Hematopoietic multipotent progenitor cell treated with erythropoietin and hydrocortisone succinate and interleukin-3 and kit ligand, for 17 days (in vitro differentiated cells): ENCODE results near the gene SLX9.
"Not testable (repeated sequence)": the region's sequence is repeated elsewhere in the genome, so short reads cannot be mapped to it uniquely, and the experiment has no call there.

Experiments
- DNase-seq: peaks from one replicate; pipeline ENCODE4 v3.0.0-alpha.2; 2015; ENCODE audit warnings: low spot score

Gene SLX9

DNA sequence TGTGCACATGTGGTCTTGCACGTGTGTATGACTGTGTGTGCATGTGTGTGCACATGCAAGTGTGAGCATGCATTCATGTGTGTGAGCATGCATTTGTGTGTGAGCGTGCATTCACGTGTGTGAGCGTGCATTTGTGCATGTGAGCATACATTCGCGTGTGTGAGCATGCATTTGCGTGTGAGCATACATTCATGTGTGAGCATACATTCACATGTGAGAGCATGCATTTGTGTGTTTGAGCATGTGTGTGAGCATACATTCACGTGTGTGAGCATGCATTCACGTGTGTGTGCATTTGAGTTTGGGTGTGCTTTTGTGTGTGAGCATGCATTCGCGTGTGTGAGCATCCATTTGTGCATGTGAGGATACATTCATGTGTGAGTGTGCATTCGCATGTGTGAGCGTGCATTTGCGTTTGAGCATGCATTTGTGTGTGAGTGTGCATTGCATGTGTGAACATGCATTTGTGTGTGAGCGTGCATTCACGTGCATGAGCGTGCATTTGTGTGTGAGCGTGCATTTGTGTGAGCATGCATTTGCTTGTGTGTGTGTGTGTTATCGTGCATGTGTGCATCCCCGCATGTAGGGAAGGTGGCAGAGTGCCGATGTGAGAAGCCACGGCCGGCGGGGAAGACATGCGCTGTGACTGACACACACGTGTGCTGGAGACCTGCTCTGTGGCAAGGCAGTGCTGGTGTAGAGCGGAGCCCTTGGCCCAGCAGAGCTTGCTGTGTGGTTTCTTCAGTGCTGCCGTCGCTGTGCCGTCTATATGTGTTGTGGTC lies 37.4 kb upstream of the SLX9 start:
- no peak for DNase-seq

DNA sequence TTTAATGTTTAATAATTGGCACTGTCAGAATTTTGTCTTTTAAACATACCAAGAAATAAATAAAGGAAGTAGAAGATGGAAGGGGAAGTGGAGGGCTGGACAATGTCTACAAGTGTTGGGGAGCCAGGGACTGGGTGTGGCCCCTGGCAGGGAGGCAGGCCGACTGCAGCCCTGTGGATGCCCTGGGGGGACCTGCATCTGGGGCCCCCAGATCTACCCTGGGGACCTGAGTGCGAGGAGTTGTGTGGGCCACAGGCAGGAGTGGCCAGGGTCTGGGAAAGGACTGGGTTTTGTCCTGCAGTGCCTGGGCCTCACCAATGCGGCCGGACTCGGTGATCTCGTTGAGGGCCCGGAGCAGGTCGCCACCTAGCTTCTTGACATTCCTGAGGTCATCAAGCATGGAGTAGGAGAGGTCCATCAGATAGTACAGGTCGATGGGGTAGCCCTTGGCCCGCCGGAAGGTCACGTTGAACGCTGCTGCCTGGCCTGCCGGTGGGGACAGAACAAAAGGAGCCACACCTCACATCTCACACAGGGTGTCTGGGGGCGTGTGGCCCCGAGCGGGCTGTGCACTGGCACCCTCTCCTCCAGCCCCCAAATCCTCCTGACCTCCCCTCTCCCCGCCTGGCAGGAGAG lies 36.7 kb upstream of the SLX9 start:
- DNase-seq, result no peak

DNA sequence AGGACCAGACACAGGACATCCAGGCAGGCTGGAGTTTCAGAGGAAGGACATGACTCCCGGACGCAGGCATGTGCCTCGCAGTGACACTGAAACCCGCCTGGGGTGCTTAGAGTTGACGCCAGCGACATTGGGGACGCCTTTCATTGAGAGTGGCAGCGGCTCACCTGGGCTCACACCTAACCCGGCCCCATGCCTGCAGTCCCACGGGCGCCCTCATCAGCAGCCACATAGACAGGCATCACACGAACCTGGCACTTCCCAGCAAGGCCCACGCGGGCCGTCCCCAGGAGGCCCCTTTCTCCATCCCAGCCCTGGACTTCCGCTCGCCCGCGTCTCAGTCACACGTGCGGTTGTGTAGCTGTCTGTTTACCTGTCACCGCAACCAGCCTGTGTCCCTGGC lies 36.1 kb upstream of the SLX9 start:
- no peak for DNase-seq

DNA sequence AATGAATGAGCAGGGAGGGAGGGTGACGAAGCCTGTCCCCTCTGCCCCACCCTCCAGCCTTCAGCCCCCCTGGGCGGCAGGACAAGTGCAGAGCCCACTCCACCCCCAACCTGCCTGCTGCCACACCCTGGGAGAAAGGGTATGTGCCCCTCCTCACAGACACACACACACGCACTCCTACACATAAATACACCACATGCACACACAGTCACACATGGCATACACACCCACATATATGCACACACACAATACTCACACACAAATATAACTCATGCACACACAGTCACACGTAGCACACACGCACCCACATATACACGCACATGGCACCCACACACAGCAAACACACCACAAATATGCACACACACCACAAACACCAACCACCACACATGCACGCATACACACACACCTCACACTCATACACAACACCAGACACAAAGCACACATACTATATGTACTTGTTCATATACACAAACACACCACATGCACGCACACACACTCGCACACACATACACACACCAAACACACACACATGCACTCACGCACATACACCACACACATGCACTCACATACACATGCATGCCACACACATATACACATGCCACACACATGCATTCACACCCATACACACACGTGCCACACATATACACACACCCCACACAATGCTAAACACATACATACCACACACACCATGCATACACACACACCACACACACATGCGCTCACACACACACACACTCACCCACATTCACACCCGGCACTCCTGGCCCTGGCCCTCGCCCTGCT lies 35.5 kb upstream of the SLX9 start:
- DNase-seq, result no peak

DNA sequence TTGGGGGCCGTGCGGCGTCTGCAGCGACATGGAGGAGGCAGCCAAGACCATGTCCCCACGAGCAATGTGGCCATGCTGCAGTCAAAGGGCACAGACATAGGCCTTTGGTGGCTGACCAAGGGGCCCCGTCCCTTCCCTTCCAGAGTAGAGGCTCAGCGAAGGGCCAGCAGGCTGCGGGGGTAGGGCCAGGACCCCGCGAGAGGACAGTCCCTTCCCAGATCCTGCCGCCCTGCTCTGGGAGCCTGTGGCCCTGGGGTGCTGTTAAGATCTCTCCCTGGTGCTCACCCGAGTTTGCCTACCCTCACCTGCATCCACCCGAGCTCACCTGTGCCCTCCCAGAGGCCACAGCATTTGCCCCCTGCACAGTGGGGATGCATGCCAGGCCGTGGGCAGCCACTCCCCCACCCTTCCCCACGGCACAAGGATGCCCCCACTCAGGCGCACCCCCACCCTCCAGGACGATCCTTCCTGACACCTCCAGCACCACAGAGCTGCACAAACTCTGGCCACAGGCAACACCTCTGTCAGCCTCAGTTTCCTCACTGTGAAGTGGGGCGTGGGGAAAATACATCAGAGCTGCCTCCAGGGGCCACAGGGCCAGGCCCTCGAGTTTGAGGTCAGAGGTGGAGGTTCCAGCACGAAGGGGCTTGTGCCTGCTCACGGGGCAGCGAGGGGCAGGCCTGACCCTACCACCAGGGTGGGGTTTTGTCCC lies 34.7 kb upstream of the SLX9 start:
- no peak for DNase-seq

DNA sequence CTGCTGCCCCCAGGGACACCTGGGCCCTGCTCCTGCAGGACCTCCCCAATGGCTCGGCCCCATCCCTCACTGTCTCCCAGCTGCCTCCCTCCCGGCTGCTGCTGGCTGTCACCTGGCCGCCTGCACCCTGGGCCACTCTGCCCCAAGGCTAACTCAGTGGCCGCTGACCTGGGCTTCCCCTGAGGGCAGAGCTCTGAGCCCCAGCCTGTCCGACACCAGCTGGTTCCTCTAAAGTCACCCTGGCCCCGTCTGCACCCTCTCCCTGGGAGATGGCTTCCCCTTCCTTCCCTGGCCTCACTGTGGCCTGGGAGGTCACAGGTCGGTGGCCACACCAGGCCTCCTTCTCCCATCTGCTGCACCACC lies 34.1 kb upstream of the SLX9 start:
- no peak for DNase-seq

DNA sequence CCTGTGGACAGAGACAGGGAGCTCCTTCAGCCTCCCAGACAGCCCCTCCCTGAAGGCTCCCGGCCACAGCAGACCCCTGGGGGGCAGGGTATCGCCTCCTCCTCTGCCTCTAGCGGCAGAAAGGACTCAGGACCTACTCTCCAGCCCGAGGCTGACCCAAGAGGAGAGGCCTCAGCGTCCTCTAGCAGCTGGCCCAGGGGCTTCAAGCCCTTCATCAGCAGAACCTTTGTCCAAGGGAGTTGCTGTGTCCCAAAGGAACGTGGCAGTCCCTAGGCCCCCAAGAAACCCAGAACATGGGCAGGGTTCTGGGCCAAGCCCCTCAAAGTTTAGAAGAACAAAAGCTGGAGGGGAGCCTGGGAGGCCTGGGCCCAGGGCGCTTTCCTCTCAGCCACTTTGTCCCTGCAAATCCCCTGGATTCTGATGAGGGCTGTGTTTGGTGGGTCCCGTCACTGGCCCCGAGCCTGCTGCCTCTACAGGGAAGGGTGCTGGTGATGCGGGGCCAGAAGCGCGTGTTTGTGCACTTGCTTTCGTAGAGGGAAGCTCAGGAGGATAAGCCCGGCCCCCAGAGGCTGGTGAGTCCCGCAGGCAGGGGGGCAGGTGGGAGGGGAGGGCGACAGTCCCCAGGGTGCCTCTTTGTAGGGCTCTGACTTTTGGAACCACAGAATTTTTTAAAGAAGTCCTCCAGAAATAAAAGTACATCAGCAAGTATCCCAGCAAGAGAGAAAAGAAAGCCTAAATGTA lies 32.4 kb upstream of the SLX9 start:
- DNase-seq, result no peak

DNA sequence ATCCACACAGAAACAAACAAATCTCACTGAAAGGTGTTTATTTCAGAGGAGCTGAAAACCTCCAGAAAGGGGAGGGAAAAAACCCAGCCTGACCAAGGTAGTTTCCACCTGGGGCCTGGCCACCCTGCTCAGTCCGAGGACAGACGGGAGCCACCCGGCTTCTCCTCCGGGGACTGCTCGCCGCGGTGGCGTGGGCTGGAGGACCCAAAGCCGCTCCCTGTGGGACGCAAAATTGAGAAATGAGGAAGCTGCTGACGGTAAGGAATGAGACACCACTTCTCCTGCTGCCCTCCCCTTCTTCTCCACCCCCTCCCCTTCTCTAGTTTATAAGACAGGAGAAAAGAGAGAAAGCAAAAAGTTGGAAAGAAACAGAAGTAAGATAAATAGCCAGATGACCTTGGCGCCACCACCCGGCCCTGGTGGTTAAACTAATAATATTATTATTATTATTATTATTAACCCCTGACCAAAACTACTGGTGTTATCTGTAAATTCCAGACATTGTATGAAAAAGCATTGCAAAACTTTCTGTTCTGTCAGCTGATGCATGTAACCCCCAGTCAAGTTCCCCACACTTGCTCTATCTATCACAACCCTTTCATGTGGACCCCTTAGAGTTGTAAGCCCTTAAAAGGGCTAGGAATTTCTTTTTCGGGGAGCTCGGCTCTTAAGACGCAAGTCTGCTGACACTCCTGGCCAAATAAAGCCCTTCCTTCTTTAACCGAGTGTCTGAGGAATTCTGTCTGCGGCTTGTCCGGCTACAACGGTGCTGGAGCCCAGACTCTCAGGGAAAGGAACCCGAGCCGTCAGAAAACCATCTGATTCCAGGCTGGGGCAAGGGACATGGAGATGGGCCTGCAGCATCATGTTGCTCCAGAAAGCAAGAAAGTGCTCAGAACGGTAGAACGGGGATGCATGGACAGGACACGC lies 31.6 kb upstream of the SLX9 start:
- DNase-seq, result no peak

DNA sequence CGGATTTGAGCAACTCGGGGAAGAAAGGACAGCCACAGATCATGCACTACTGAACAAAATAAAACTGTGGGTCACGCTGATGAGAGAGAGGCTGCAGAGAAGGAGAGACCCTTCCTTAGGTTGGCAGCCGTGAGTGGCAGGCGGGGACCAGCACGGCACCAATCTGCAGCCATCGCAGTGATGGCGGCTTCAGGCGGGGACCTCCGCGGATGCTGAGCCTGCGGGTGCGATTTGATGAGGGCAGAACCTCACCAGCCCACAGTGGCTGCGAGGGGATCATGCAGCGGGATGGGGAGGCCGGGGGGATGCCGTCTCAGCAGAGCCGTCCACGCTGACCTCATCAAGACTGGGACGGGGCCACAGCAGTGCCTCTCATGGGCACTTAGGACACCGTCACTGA lies 30.9 kb upstream of the SLX9 start:
- no peak for DNase-seq

DNA sequence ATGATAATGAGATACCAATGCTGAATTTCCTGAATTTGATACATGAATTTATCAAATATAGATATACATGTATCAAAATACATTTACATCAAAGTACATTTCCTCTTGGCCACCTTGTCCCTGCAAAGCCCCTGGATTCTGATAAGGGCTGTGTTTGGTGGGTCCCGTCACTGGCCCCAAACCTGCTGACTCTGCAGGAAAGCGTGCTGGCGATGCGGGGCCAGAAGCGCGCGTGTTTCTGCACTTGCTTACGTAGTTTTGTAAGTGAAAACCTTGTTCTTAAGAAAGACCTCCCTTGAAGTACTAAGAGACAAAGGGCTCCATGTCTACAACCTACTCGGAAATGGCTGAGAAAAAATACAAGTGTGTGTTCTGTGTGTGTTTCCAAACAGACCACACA lies 30.1 kb upstream of the SLX9 start:
- no peak for DNase-seq

DNA sequence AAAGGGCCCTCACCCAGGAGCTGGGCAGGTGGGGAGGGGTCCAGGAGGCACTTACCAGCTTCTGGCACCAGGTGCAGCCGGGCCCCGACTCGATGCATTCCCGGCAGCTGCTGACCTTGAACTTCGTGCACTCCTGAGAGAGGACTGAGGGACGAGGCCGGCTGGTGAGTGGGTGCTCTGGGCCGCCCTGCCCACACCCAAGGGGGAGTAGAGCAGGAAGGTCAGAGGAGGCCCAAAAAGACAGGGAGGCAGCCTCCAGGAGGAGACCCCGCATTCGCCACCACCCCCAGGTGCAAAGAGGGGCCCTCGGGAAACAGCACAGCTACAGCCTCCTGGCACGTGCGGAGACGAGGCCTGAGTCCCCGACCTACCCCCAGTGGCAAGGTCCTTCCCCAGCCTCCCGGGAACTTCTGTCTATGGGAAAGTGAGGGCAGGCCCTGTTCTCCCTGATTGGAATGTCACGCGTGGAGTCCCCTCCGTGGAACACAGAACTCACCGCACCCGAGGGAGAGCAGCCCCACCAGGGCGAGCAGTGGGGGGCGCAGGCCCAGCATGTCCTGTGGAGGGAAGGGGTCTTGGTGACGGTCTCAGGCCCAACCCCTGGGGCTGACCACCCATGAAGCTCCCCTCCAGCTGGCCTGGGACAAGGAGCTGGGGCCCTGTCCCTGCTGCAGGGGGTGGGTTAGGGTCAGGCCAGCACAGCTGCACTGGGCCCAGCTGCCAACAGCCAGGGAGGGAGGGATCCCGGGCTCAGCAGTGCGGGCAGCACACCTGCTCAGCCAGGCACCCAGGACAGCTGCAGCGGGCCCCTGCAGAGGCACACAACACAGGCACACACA lies 29.4 kb upstream of the SLX9 start:
- DNase-seq, result no peak

DNA sequence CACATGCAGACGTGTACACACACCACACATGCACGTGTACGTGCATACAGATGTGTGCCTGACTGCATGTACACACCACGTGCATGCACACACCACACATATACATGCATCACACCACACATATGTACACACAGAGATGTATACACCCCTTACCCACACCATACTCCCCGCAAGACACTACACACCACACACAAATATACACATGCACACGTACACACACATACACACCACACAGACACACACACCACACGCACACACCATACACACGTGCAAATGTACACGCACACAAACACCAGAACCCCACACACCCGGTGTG lies 28.8 kb upstream of the SLX9 start:
- DNase-seq, result no peak

DNA sequence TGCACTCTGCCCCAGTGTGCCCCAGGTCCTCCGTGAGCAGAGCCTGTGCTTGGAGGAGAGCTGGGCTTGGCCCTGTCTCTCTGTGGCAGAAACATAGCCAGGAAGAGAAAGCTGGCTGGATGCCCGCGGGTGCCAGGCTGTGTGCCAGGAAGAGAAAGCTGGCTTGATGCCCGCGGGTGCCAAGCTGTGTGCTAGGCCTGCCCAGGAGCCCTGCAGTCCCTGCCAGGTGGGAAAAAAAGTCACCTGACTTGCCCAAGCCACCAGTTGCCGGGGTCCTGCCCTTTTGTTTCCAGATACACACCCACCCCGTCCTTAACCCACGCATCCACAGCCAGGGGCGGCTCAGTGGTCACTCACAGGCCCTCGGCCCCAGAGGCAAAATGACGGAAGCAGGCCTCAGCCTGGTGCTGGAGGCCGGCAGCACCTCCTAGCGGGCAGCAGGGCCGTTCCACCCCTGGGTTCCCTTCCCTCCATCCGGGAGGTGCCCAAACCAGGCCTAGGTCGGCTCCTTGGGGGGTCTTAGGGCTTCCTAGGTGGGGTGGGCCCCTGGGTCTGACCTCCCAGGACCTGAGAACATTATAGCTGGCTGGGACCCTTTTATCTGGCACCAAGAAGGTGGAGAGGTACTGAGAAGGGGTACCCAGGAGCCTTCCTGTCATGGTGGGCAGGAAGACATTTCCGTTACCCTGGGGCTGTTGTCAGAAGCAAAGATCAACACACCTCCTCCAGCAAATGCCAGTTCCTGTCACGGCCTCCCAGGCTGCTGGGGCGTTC lies 28.3 kb upstream of the SLX9 start:
- peak; percentile 95 for DNase-seq

DNA sequence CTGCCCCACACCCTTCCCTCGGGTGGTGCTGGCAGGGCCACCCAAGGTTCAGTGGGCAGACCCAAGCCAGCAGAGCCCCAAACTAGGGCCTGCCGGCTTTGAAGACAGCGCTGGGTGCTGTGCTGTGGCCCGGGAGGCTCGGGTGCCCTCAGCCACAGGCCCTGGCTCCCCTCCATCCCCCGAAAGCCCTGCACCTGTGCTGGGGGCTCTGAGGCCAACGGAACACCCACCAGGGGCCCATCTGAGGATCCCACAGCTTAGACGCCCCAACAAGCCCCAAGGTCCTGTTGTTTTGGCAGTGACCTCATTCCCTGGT lies 27.7 kb upstream of the SLX9 start:
- no peak for DNase-seq

DNA sequence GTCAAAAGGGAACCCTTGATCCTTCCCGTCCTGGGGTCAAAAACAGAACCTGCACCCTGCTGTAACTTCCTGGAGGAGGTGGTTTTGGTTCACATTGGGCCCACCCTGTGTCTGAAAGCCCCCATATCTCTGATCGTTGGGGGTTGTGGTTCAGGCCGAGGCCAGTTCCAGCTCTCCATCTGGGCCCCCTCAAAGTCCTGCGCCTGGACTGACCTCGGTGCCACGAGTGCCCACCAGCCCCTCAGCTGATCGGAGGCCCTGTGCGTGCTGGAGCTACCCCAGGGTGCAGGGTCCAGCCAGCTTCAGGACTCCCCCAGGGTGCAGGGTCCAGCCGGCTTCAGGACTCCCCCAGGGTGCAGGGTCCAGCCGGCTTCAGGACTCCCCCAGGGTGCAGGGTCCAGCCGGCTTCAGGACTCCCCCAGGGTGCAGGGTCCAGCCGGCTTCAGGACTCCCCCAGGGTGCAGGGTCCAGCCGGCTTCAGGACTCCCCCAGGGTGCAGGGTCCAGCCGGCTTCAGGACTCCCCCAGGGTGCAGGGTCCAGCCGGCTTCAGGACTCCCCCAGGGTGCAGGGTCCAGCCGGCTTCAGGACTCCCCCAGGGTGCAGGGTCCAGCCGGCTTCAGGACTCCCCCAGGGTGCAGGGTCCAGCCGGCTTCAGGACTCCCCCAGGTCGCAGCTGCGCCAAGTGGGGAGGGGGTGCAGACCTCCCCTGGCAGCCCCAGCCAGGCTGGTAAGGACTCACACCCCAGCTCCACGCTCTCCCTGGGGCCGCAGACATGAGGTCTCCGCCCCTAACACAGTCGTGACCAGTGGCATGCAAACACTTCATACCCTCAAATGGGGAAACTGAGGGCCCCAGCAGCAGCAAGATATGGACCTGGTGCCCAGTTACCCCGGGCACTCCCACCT lies 27.1 kb upstream of the SLX9 start:
- not testable (repeated sequence) for DNase-seq

DNA sequence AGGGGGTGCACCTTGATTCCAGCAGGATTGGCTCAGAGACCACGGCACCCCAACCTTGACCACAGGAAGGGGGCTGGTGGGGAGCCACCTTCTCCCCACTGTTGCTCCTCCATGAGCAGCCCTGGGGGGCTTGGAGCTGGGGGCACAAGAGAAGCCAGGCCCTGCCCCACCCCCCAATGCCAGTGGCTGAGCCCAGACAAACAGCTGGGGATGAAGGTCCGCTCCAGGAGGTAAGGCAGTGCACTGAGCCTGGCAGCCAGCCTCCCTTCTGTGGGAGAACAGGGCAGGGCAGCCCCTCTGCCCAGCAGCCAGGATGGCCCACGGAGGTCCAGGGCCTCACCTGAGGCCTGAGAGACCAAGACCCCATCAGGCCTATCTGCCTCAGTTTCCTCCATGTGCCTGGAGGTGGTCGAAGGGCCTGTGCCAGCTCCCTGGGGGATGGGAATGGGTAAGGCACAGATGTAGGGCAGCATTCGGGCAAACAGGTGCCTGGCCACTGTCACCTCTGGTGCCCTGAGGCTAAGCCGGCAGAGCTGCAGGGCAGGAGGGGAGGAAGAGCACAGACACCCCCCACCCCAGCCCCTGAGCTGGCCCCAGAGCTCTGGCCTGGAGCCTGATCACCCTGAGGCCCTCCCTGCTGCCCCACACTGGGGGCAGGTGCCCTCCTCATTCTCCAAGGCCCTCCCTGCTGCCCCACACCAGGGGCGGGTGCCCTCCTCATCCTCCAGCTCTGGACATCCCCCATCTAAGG lies 26.2 kb upstream of the SLX9 start:
- no peak for DNase-seq

DNA sequence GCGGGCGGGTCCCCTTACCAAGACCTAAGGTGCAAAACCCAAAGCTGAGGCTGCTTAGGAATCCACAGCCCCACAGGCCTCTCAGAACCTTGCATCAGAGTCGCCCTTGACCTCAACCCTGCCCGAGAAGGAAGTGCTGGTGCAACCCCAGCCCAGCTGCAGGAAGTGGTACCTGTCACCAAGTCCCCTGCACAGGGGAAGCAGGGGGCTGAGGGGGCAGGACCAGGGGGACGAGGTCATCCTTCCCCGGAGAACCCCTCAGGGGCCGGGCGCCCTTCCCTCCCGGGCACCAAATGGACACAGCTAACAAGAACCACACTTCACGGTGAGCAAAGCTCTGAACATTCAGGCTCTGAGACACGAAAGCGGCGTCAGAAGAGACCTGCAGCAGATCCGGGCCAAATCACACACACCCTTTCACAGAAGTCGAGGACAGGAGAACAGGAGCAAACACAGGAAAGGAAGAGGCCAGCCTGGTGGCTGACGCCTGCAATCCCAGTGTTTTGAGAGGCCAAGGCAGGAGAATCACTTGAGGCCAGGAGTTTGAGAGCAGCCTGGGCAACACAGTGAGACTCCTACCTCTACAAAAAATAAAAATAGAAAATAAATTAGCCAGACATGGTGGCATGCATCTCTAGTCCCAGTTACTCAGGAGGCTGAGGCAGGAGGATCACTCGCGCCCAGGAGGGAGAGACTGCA lies 25.5 kb upstream of the SLX9 start:
- no peak for DNase-seq
